ENCODE data around the gene HOMER3. TPM values are rescaled to one million over a fixed set of nuclear protein-coding genes. Genes with fewer than 3 reads are reported as not detected.
"Not testable (repeated sequence)": the region's sequence is repeated elsewhere in the genome, so short reads cannot be mapped to it uniquely, and the experiment has no call there.

The HOMER3 gene
- polyA plus RNA-seq, 4 donors = 53.2 to 76.5 (median 56.5) TPM

GRCh38 chr19:18928018-18928805 is 12.8 kb downstream of the HOMER3 start:
- no peak for DNase-seq (ENCODE audit: low read depth in 4 of 4, low spot score in 3 of 4)

GRCh38 chr19:18924684-18925213 is 16.3 kb downstream of the HOMER3 start:
- no peak for DNase-seq (ENCODE audit: low read depth in 4 of 4, low spot score in 3 of 4)

- no peak for DNase-seq (ENCODE audit: low read depth in 4 of 4, low spot score in 3 of 4)
Observed at GRCh38 chr19:18922228-18922985, 18.6 kb downstream of the HOMER3 start.

GRCh38 chr19:18921593-18921992 is 19.4 kb downstream of the HOMER3 start:
- DNase-seq (ENCODE audit: low read depth in 4 of 4, low spot score in 3 of 4) = no peak

GRCh38 chr19:18920400-18920799 is 20.6 kb downstream of the HOMER3 start:
- no peak for DNase-seq (ENCODE audit: low read depth in 4 of 4, low spot score in 3 of 4)

- DNase-seq (ENCODE audit: low read depth in 4 of 4, low spot score in 3 of 4) = no peak
Observed at GRCh38 chr19:18919900-18920214, 21.2 kb downstream of the HOMER3 start.

- DNase-seq (ENCODE audit: low read depth in 4 of 4, low spot score in 3 of 4) = peak; percentile 98 to 99 (median 99)
Observed at GRCh38 chr19:18919086-18919899, 21.7 kb downstream of the HOMER3 start, which contains the start of the genes COPE and DDX49. Gene COPE, minus strand, starts transcription at chr19:18919387. Its CDS starts 39 bp downstream, at chr19:18919348. Gene DDX49, plus strand, starts transcription at chr19:18919715. Its CDS starts 27 bp downstream, at chr19:18919742.

- DNase-seq (ENCODE audit: low read depth in 4 of 4, low spot score in 3 of 4) = not testable (repeated sequence)
Observed at GRCh38 chr19:18917593-18917992, 23.4 kb downstream of the HOMER3 start.

GRCh38 chr19:18915639-18916038 is 25.4 kb downstream of the HOMER3 start:
- DNase-seq (ENCODE audit: low read depth in 4 of 4, low spot score in 3 of 4) = no peak

- no peak for DNase-seq (ENCODE audit: low read depth in 4 of 4, low spot score in 3 of 4)
Observed at GRCh38 chr19:18913466-18913865, 27.6 kb downstream of the HOMER3 start.

- DNase-seq (ENCODE audit: low read depth in 4 of 4, low spot score in 3 of 4) = no peak
Observed at GRCh38 chr19:18912933-18913332, 28.1 kb downstream of the HOMER3 start.

GRCh38 chr19:18910801-18911436 is 30.1 kb downstream of the HOMER3 start:
- DNase-seq (ENCODE audit: low read depth in 4 of 4, low spot score in 3 of 4) = no peak

GRCh38 chr19:18910010-18910409 is 31.0 kb downstream of the HOMER3 start:
- DNase-seq (ENCODE audit: low read depth in 4 of 4, low spot score in 3 of 4) = no peak

GRCh38 chr19:18908917-18909619 is 31.9 kb downstream of the HOMER3 start:
- DNase-seq (ENCODE audit: low read depth in 4 of 4, low spot score in 3 of 4) = no peak

- DNase-seq (ENCODE audit: low read depth in 4 of 4, low spot score in 3 of 4) = no peak
Observed at GRCh38 chr19:18906605-18907519, 34.2 kb downstream of the HOMER3 start.

GRCh38 chr19:18905513-18906236 is 35.3 kb downstream of the HOMER3 start:
- DNase-seq (ENCODE audit: low read depth in 4 of 4, low spot score in 3 of 4) = no peak

- no peak for DNase-seq (ENCODE audit: low read depth in 4 of 4, low spot score in 3 of 4)
Observed at GRCh38 chr19:18905058-18905456, 36.0 kb downstream of the HOMER3 start.
